ENCODE results near the gene FOXP1. TPM values are rescaled to one million over a fixed set of nuclear protein-coding genes. Genes with fewer than 3 reads are reported as not detected.

Gene FOXP1
- total RNA-seq, 1 experiment from 2014 or later: 75.3 TPM

GRCh38 chr3:70933105-70933810 is 650.3 kb downstream of the FOXP1 start:
- Histone ChIP-seq H3K23ac (ENCODE audit: insufficient read length, low read depth, low read length) (no peak overlapping the region), H4K20me1 (ENCODE audit: control insufficient read depth, insufficient read depth, insufficient read length) (no peaks in the 10 kb centered on the region), H3K79me1 (ENCODE audit: insufficient read depth, low read depth, low read length, poor library complexity, severe bottlenecking) (no peaks in the 10 kb centered on the region), H3K4ac (ENCODE audit: low read depth, low read length) (no peak overlapping the region), H4K8ac (replicated peaks; ENCODE audit: insufficient read length, low read depth, low read length) (no peak overlapping the region), H3K4me2 (ENCODE audit: insufficient read depth, insufficient read length, low read length) (no peak overlapping the region), H3K9me3 (ENCODE audit: control insufficient read depth, low read depth, low read length) (no peaks in the 10 kb centered on the region), H3K4me1 (ENCODE audit: insufficient read depth, low read length) (no peaks in the 10 kb centered on the region), H2BK12ac (ENCODE audit: insufficient read length, low read depth, low read length) (no peak overlapping the region), H2BK20ac (ENCODE audit: low read depth, low read length, poor library complexity, severe bottlenecking) (no peak overlapping the region), H3K18ac (ENCODE audit: insufficient read length, low read depth, low read length) (no peak overlapping the region), H3K27ac (ENCODE audit: insufficient read length, low read depth, low read length) (no peak overlapping the region), H2BK120ac (ENCODE audit: low read depth, low read length, poor library complexity, severe bottlenecking) (no peak overlapping the region), H3K23me2 (ENCODE audit: insufficient read length, low read depth, low read length, poor library complexity, severe bottlenecking) (no peaks in the 10 kb centered on the region), H2BK5ac (ENCODE audit: insufficient read length, low read length) (no peak overlapping the region), H3K9ac (ENCODE audit: extremely low read depth, insufficient read length, low read length) (no peak overlapping the region), H3K14ac (ENCODE audit: insufficient read depth, low read length) (no peak overlapping the region), H2AK5ac (ENCODE audit: insufficient read length, low read length) (no peak overlapping the region), H3K79me2 (ENCODE audit: insufficient read depth, low read length) (no peaks in the 10 kb centered on the region), H3K27me3 (ENCODE audit: insufficient read depth, low read length) (no peaks in the 10 kb centered on the region), H4K91ac (ENCODE audit: insufficient read length, low read depth, low read length) (no peak overlapping the region), H4K5ac (ENCODE audit: insufficient read length, low read depth, low read length) (no peak overlapping the region), H2BK15ac (ENCODE audit: low read depth, low read length) (no peak overlapping the region), H3T11ph (ENCODE audit: low read length) (no peak overlapping the region), H2AFZ (ENCODE audit: low read length) (no peak overlapping the region), H3K56ac (ENCODE audit: insufficient read length, low read depth, low read length) (no peak overlapping the region)
- TF ChIP-seq CTCF (conservative IDR thresholded peaks at IDR 0.05): no peak
- no CpG with 5 or more reads among the region's 7 CpGs for WGBS (ENCODE audit: extremely low coverage, insufficient read length, low lambda C conversion rate)
- no peaks in the 10 kb centered on the region for H3K27me3 Mint-ChIP-seq (ENCODE audit: low read depth)
- no peak overlapping the region for H3K4me3 Mint-ChIP-seq
- no peak overlapping the region for H3K27ac Mint-ChIP-seq
- no peak for DNase-seq
- no peaks in the 10 kb centered on the region for H3K36me3 Mint-ChIP-seq (ENCODE audit: insufficient read depth in 1 of 3, low read depth in 3 of 3)
- H3K4me1 Mint-ChIP-seq: no peaks in the 10 kb centered on the region
- H3K9me3 Mint-ChIP-seq: no peaks in the 10 kb centered on the region

Data from H9 (cell line).